GM13976 (cell line): Measurements from ENCODE around the gene PLCXD1.

ENCODE experiments used
- DNase-seq: peaks from one replicate; pipeline ENCODE4 v3.0.0; 2012; ENCODE audit warnings: low spot score
- CTCF ChIP-seq: IDR thresholded peaks from 2 replicates; pipeline ENCODE4 v1.5.1; 2012; ENCODE audit warnings: borderline replicate concordance, mild to moderate bottlenecking; ENCODE audit not compliant: insufficient read depth; ENCODE audit errors: extremely low read depth, missing control alignments, control extremely low read depth
- in situ Hi-C: fragments of 300-500 bp; cut with MboI; formaldehyde crosslinking; loops from one replicate; pipeline ENCODE4 v1.12.0; 2022; ENCODE audit warnings: low sequenced_read_pairs, mixed read lengths, inconsistent platforms; ENCODE audit not compliant: unreplicated experiment

Gene PLCXD1

GRCh38 chrX:267771-268261 lies 13.4 kb upstream of the PLCXD1 start:
- no peak for TF ChIP-seq CTCF
- in situ Hi-C loops, result no loop called here
- DNase-seq, result no peak

GRCh38 chrX:270848-271367 lies 10.3 kb upstream of the PLCXD1 start:
- in situ Hi-C loops, result no loop called here
- no peak for TF ChIP-seq CTCF
- DNase-seq, result no peak

- in situ Hi-C loops, result no loop called here
- TF ChIP-seq CTCF, result no peak
- no peak for DNase-seq
Observed at GRCh38 chrX:274904-275475, 6.2 kb upstream of the PLCXD1 start.

GRCh38 chrX:275476-275966 lies 5.7 kb upstream of the PLCXD1 start:
- in situ Hi-C loops, result no loop called here
- DNase-seq, result no peak
- TF ChIP-seq CTCF, result no peak

DNA sequence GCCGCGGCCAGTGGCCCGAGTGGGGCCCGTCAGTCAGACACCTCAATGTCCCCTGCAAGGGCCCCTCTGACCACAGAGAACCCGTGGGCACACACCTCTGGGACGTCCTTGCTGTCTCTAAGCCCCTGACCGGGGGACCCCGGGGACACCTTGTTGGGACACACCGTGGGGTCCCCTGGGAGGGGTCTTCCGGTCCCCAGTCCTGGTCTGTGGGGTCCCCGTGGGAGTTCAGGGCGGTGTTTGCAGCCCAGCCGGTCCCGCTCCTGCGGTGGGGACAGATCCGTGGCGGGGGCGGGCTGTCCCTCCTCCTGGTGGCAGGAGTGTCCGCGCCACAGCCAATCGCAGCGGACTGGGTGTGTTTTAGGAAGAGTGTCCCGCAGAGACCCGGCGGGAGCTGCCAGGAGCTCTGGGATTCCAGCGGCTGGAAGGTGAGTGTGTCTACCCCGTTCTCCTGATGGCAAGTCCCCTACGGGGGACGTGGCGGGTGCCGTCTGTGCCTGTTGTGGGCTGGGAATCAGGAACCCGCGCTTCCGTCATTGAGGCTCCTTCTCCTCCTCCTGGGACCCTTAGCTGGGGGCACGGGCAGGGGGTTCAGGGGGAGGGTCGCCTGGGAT lies 5.1 kb upstream of the PLCXD1 start:
- peak; percentile 90 for DNase-seq

More for the DNA sequence above, 5.1 kb upstream of the PLCXD1 start:
- in situ Hi-C loops, result no loop called here
- no peak for TF ChIP-seq CTCF
